ENCODE results near the gene CACNA1B.

The CACNA1B gene

DNA sequence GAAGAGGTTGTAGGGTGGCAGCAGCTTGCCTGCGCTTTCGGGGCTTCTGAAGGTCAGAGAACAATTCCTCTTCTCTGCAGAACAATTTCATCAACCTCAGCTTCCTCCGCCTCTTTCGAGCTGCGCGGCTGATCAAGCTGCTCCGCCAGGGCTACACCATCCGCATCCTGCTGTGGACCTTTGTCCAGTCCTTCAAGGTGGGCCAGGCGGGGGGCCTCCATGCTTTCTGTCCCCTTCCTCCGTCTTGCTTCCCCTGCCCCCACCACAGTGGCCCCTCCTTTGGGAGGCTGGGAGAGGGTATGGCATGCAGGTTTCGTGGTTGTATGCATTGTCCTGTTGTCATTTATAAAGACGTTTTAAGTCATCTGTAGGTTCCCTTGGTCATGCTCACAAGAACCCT is 195.8 kb downstream of the CACNA1B start:
- TF ChIP-seq, protein P1, sequence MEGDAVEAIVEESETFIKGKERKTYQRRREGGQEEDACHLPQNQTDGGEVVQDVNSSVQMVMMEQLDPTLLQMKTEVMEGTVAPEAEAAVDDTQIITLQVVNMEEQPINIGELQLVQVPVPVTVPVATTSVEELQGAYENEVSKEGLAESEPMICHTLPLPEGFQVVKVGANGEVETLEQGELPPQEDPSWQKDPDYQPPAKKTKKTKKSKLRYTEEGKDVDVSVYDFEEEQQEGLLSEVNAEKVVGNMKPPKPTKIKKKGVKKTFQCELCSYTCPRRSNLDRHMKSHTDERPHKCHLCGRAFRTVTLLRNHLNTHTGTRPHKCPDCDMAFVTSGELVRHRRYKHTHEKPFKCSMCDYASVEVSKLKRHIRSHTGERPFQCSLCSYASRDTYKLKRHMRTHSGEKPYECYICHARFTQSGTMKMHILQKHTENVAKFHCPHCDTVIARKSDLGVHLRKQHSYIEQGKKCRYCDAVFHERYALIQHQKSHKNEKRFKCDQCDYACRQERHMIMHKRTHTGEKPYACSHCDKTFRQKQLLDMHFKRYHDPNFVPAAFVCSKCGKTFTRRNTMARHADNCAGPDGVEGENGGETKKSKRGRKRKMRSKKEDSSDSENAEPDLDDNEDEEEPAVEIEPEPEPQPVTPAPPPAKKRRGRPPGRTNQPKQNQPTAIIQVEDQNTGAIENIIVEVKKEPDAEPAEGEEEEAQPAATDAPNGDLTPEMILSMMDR (IDR thresholded peaks at IDR 0.05; ENCODE audit: low read depth, low read length, missing control alignments) = no peak
- no peak overlapping the region for H3K4me3 ChIP-seq (replicated peaks; ENCODE audit: low read depth, low read length)
- DNase-seq (ENCODE audit: extremely low read depth, low read depth) = no peak

GRCh38 chr9:138073808-138074207 is 196.2 kb downstream of the CACNA1B start:
- TF ChIP-seq, protein P1 (IDR thresholded peaks at IDR 0.05; ENCODE audit: low read depth, low read length, missing control alignments) = no peak
- no peak for DNase-seq (ENCODE audit: extremely low read depth, low read depth)
- no peak overlapping the region for H3K4me3 ChIP-seq (replicated peaks; ENCODE audit: low read depth, low read length)

GRCh38 chr9:138074516-138074915 is 196.9 kb downstream of the CACNA1B start:
- no peak for DNase-seq (ENCODE audit: extremely low read depth, low read depth)
- H3K4me3 ChIP-seq (replicated peaks; ENCODE audit: low read depth, low read length) = no peak overlapping the region
- TF ChIP-seq, protein P1 (IDR thresholded peaks at IDR 0.05; ENCODE audit: low read depth, low read length, missing control alignments) = no peak

DNA sequence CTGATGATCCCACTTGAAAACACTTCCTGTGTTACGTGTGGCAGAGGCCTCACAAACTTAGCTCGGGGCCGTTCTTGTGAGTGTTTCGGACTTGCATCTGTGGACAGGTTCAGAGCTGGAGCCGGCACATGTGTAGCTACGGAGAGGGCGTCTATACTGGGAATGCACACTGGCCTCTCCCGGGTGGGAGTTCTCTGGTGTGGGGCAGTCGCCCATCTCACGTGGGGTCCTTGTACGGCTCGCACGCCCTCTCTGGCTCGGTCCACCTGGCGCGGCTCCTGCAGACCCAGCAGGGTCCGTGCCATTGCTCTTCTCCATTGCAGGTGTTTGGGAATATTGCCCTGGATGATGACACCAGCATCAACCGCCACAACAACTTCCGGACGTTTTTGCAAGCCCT is 197.9 kb downstream of the CACNA1B start:
- TF ChIP-seq, protein P1 (IDR thresholded peaks at IDR 0.05; ENCODE audit: low read depth, low read length, missing control alignments) = no peak
- H3K4me3 ChIP-seq (replicated peaks; ENCODE audit: low read depth, low read length) = no peak overlapping the region
- no peak for DNase-seq (ENCODE audit: extremely low read depth, low read depth)

- no peak overlapping the region for H3K4me3 ChIP-seq (replicated peaks; ENCODE audit: low read depth, low read length)
- DNase-seq (ENCODE audit: extremely low read depth, low read depth) = no peak
- TF ChIP-seq, protein P1 (IDR thresholded peaks at IDR 0.05; ENCODE audit: low read depth, low read length, missing control alignments) = no peak
Measured at GRCh38 chr9:138075961-138076649, 198.5 kb downstream of the CACNA1B start.

- no peak for DNase-seq (ENCODE audit: extremely low read depth, low read depth)
- TF ChIP-seq, protein P1 (IDR thresholded peaks at IDR 0.05; ENCODE audit: low read depth, low read length, missing control alignments) = no peak
- H3K4me3 ChIP-seq (replicated peaks; ENCODE audit: low read depth, low read length) = no peak overlapping the region
Measured at GRCh38 chr9:138076650-138077009, 199.0 kb downstream of the CACNA1B start.

DNA sequence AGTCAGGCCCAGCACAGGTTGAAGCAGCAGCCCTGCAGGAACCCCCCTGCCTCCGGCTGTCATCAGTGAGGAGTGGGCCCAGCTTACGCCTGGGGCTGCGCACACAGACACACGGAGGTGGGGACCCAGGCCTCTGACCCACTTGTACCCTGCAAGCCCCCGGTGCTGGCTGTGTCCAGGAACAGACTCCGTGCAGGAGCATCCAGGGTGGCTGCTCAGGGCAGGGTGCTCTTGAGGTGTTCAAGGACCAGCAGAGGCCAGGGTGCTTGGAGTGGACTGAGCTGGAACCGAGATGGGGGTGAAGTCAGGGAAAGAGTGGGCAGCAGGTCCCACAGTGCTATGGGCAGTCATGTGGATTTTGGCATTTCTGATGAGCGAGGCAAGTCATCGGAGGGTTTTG is 199.5 kb downstream of the CACNA1B start:
- no peak for DNase-seq (ENCODE audit: extremely low read depth, low read depth)
- no peak overlapping the region for H3K4me3 ChIP-seq (replicated peaks; ENCODE audit: low read depth, low read length)
- TF ChIP-seq, protein P1 (IDR thresholded peaks at IDR 0.05; ENCODE audit: low read depth, low read length, missing control alignments) = no peak
